Activated T-cell treated with anti-CD3 and anti-CD28 coated beads, Interleukin-2, amount 50 U/mL, for 48 hours (primary cell): ENCODE data around the gene IRS2.
A peak's percentile ranks its signal among the peaks of the same experiment; 100 is the strongest.
"Not testable (repeated sequence)": the region's sequence is repeated elsewhere in the genome, so short reads cannot be mapped to it uniquely, and the experiment has no call there.

Experiments used
- DNase-seq, 2 experiments: peaks; one replicate each; pipeline ENCODE4 v3.0.0-alpha.2; 2020

The IRS2 gene

GRCh38 chr13:109786457-109787134 lies at the start of gene IRS2:
TSS of gene IRS2 (minus strand) at chr13:109786583. CDS start at chr13:109786053, 530 bp downstream.
- DNase-seq, result peak; percentile 88 to 92

- no peak for DNase-seq
These were observed 48.8 kb upstream of the IRS2 start for GRCh38 chr13:109834973-109835720.

- no peak for DNase-seq
These were observed 47.6 kb upstream of the IRS2 start for GRCh38 chr13:109833940-109834339.

- no peak for DNase-seq
These were observed 46.7 kb upstream of the IRS2 start for GRCh38 chr13:109833071-109833470.

- not testable (repeated sequence) for DNase-seq
These were observed 42.4 kb upstream of the IRS2 start for GRCh38 chr13:109828591-109829316.

- not testable (repeated sequence) for DNase-seq
These were observed 36.8 kb upstream of the IRS2 start for GRCh38 chr13:109823201-109823600.

GRCh38 chr13:109821103-109821502 lies 34.7 kb upstream of the IRS2 start:
- DNase-seq, result no peak

GRCh38 chr13:109819874-109820273 lies 33.5 kb upstream of the IRS2 start:
- DNase-seq, result no peak

GRCh38 chr13:109818886-109819285 lies 32.5 kb upstream of the IRS2 start:
- no peak for DNase-seq

GRCh38 chr13:109817591-109818535 lies 31.5 kb upstream of the IRS2 start:
- DNase-seq, result no peak

GRCh38 chr13:109816808-109817203 lies 30.4 kb upstream of the IRS2 start:
- no peak for DNase-seq

- no peak for DNase-seq
These were observed 29.9 kb upstream of the IRS2 start for GRCh38 chr13:109816112-109816807.

- no peak for DNase-seq
These were observed 29.3 kb upstream of the IRS2 start for GRCh38 chr13:109815651-109816050.

GRCh38 chr13:109813663-109814062 lies 27.3 kb upstream of the IRS2 start:
- DNase-seq, result no peak

GRCh38 chr13:109812382-109812781 lies 26.0 kb upstream of the IRS2 start:
- DNase-seq, result no peak

GRCh38 chr13:109810761-109811510 lies 24.6 kb upstream of the IRS2 start:
- no peak for DNase-seq

GRCh38 chr13:109809216-109809932 lies 23.0 kb upstream of the IRS2 start:
- DNase-seq, result no peak

- no peak for DNase-seq
These were observed 21.0 kb upstream of the IRS2 start for GRCh38 chr13:109807345-109807744.

- no peak for DNase-seq
These were observed 18.3 kb upstream of the IRS2 start for GRCh38 chr13:109804654-109805053.

GRCh38 chr13:109803825-109804224 lies 17.4 kb upstream of the IRS2 start:
- no peak for DNase-seq
